DOHH2 (cell line): ENCODE measurements around the gene CGB8.

Experiments used
- EZH2phosphoT487 ChIP-seq: fragments of 200-600 bp; sonication (generic); IDR thresholded peaks from 2 replicates; pipeline ENCODE4 v1.6.1; 2017; ENCODE audit warnings: borderline replicate concordance, mild to moderate bottlenecking, antibody characterized with exemption, low read length, moderate library complexity, mixed read lengths
- TF ChIP-seq, protein P1 (sequence below): fragments of 200-600 bp; sonication (generic); IDR thresholded peaks from one replicate; pipeline ENCODE4 v1.5.1; 2014; ENCODE audit warnings: antibody characterized with exemption, mild to moderate bottlenecking, low read depth, low read length; ENCODE audit not compliant: poor library complexity, severe bottlenecking

DNA sequence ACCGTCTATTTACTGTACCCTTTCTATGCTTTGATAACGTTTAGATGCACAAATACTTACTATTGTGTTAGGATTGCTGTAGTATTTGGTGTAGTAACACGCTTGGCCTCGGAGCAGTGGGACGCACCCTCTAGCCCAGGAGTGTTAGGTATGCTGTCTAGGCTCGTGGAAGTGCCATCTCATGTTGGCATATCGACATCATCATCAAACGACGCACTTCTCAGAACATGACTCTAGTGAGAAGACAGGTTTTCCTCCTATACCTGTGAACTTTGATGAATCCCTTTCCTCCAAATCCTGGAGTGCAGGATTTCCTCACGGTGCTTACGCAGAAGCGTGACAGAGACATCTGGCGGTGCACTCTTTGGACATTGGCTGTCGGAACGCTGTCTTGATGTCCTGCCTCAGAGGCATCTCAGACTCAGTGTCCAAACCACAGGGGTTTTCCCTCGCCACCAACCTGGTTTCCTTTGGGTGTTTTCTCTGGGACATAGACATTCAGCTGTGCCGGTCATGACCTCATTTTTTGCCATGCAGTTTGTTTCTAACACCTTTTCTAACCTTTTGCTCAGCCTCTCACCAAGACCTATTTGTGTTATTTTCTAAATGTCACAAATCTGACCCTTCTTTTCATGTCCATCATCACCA, 42.6 kb upstream of the CGB8 start:
- TF ChIP-seq, protein P1, sequence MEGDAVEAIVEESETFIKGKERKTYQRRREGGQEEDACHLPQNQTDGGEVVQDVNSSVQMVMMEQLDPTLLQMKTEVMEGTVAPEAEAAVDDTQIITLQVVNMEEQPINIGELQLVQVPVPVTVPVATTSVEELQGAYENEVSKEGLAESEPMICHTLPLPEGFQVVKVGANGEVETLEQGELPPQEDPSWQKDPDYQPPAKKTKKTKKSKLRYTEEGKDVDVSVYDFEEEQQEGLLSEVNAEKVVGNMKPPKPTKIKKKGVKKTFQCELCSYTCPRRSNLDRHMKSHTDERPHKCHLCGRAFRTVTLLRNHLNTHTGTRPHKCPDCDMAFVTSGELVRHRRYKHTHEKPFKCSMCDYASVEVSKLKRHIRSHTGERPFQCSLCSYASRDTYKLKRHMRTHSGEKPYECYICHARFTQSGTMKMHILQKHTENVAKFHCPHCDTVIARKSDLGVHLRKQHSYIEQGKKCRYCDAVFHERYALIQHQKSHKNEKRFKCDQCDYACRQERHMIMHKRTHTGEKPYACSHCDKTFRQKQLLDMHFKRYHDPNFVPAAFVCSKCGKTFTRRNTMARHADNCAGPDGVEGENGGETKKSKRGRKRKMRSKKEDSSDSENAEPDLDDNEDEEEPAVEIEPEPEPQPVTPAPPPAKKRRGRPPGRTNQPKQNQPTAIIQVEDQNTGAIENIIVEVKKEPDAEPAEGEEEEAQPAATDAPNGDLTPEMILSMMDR: no peak
- TF ChIP-seq EZH2phosphoT487: no peak
